K562 (cell line): Measurements from ENCODE around the gene SPATA3. TPM values are rescaled to one million over a fixed set of nuclear protein-coding genes. Genes with fewer than 3 reads are reported as not detected.

Experiments
- ATAC-seq: fragments of 200-7000 bp; cut with Tn5 transposase; 3 replicates; pipeline ENCODE4 v1.9.1; 2020; ENCODE audit warnings: moderate library complexity
- BruUV-seq: library from RNA; stranded (reverse); fragments of 400-500 nt; replicated peaks from 2 replicates; lab custom pipeline; 2021; lab: Mats Ljungman, UMichigan
- CTCF ChIA-PET: fragments of 300-600 bp; formaldehyde crosslinking; extraction: SDS; loops from one replicate; lab custom pipeline; 2021; ENCODE audit warnings: low intra/inter-chr PET ratio; lab: Yijun Ruan, JAX
- POLR2A ChIA-PET: fragments of 300-600, 350-650 bp; sonication (Branson Sonifier 250); formaldehyde crosslinking; extraction: SDS; loops from one replicate; lab custom pipeline; 2021; ENCODE audit warnings: antibody characterized with exemption, inconsistent platforms; lab: Yijun Ruan, JAX
- DNase-seq, 4 experiments: peaks; one replicate each; pipeline versions ENCODE4 v3.0.0 to v3.0.0-alpha.2; 2011 to 2018; ENCODE audit warnings: low spot score in 3 of 4, mixed read lengths in 3 of 4; ENCODE audit errors: extremely low read depth in 1 of 4
- FAIRE-seq: peaks from 2 replicates; lab custom pipeline; 2011; peaks lifted over from hg19 to GRCh38; lab: Jason Lieb, UNC
- H2AFZ ChIP-seq: 2 replicates; pipeline ENCODE4 v1.6.0; 2011; ENCODE audit warnings: low read depth, low read length, control low read depth, inconsistent platforms
- H3K27ac ChIP-seq: fragments of 200-600 bp; 3 replicates; pipeline ENCODE4 v1.8.0; 2011; ENCODE audit warnings: low read depth, mild to moderate bottlenecking, control low read depth, inconsistent platforms, low read length, moderate library complexity, mixed read lengths; ENCODE audit errors: extremely low read depth
- H3K27me3 ChIP-seq, 2 experiments: fragments of 300-600 bp in 1 of 2; 2 replicates in 1 of 2; 3 replicates in 1 of 2; pipeline versions ENCODE4 v1.6.0 to v1.8.0; 2011; ENCODE audit warnings: inconsistent platforms in 2 of 2, low read length in 2 of 2, mild to moderate bottlenecking in 1 of 2, mixed read lengths in 1 of 2, moderate library complexity in 1 of 2; ENCODE audit not compliant: control insufficient read depth in 2 of 2, insufficient read depth in 2 of 2
- H3K36me3 ChIP-seq: fragments of 300-600 bp; 3 replicates; pipeline ENCODE4 v1.8.0; 2011; ENCODE audit warnings: mild to moderate bottlenecking, low read length, inconsistent platforms; ENCODE audit not compliant: control insufficient read depth, insufficient read depth
- H3K4me1 ChIP-seq, 2 experiments: fragments of 200-600 bp in 1 of 2; replicated peaks in 1 of 2; 2 replicates in 1 of 2; 3 replicates in 1 of 2; pipeline versions ENCODE4 v1.5.1 to v1.8.0; 2011; ENCODE audit warnings: inconsistent platforms in 2 of 2, low read length in 2 of 2, mild to moderate bottlenecking in 1 of 2, mixed read lengths in 1 of 2, moderate library complexity in 1 of 2; ENCODE audit not compliant: control insufficient read depth in 2 of 2, insufficient read depth in 2 of 2
- H3K4me2 ChIP-seq: 2 replicates; pipeline ENCODE4 v1.6.1; 2011; ENCODE audit warnings: low read length, control low read depth, inconsistent platforms, mixed read lengths; ENCODE audit not compliant: insufficient read depth
- H3K4me3 ChIP-seq: fragments of 200-600 bp; sonication (generic), shearing (Covaris generic); 2 replicates; pipeline ENCODE4 v1.5.1; 2016; ENCODE audit warnings: control low read depth, inconsistent platforms
- H3K79me2 ChIP-seq: fragments of 200-600 bp; 3 replicates; pipeline ENCODE4 v1.8.0; 2011; ENCODE audit warnings: low read length, inconsistent platforms; ENCODE audit not compliant: control insufficient read depth, insufficient read depth
- H3K9ac ChIP-seq, 2 experiments: 2 replicates each; pipeline versions ENCODE4 v1.6.0 to v1.6.1; 2011; ENCODE audit warnings: low read depth in 2 of 2, low read length in 2 of 2, control low read depth in 1 of 2, inconsistent platforms in 1 of 2, mild to moderate bottlenecking in 1 of 2, mixed read lengths in 1 of 2; ENCODE audit not compliant: insufficient read depth in 1 of 2
- H3K9me1 ChIP-seq: one replicate; pipeline ENCODE4 v1.6.0; 2011; ENCODE audit warnings: inconsistent platforms, mild to moderate bottlenecking, low read length, moderate library complexity; ENCODE audit not compliant: control insufficient read depth, insufficient read depth
- H3K9me3 ChIP-seq: replicated peaks from 2 replicates; pipeline ENCODE4 v1.5.1; 2011; ENCODE audit warnings: low read depth, low read length, inconsistent platforms; ENCODE audit not compliant: control insufficient read depth, insufficient read depth
- H4K20me1 ChIP-seq: replicated peaks from 2 replicates; pipeline ENCODE4 v1.6.1; 2011; ENCODE audit warnings: low read length, inconsistent platforms, mixed read lengths; ENCODE audit not compliant: control insufficient read depth, insufficient read depth
- CBX8 ChIP-seq: fragments of 200-600 bp; sonication (generic); IDR thresholded peaks from 2 replicates; pipeline ENCODE4 v1.6.1; 2012; ENCODE audit warnings: borderline replicate concordance, mixed run types, low read depth, mild to moderate bottlenecking, moderate library complexity, mixed read lengths, low read length, control low read depth, inconsistent platforms; ENCODE audit not compliant: poor library complexity, severe bottlenecking; ENCODE audit errors: extremely low read depth
- CREB3L1 ChIP-seq: fragments of 450-650 bp; IDR thresholded peaks from 2 replicates; pipeline ENCODE4 v1.6.1; 2014; ENCODE audit warnings: low read depth, mild to moderate bottlenecking, moderate library complexity, borderline replicate concordance
- MTA1 ChIP-seq: fragments of 450-650 bp; IDR thresholded peaks from 2 replicates; pipeline ENCODE4 v1.6.1; 2017; ENCODE audit warnings: borderline replicate concordance
- NCOA1 ChIP-seq: fragments of 450-650 bp; IDR thresholded peaks from 2 replicates; pipeline ENCODE4 v1.6.1; 2016; ENCODE audit warnings: low read depth
- NEUROD1 ChIP-seq: fragments of 150-350 bp; IDR thresholded peaks from 2 replicates; pipeline ENCODE4 v1.6.1; 2014; ENCODE audit warnings: borderline replicate concordance, low read length, low read depth; ENCODE audit not compliant: partially characterized antibody
- NR2C2 ChIP-seq, 2 experiments: fragments of 200-800 bp in 1 of 2; sonication (Bioruptor generic) in 1 of 2; sonication (generic) in 1 of 2; formaldehyde crosslinking in 1 of 2; IDR thresholded peaks; 2 replicates each; pipeline versions ENCODE4 v1.6.1 to v1.8.0; 2016 to 2022; ENCODE audit warnings: mild to moderate bottlenecking in 1 of 2, missing compliant biosample characterization in 1 of 2, missing genetic modification characterization in 1 of 2, missing genetic modification reagents in 1 of 2
- TCF7L2 ChIP-seq: fragments of 150-350 bp; IDR thresholded peaks from 2 replicates; pipeline ENCODE4 v1.6.1; 2016; ENCODE audit warnings: low read depth, mild to moderate bottlenecking, low read length, moderate library complexity
- TRIM28 ChIP-seq: fragments of 450-650 bp; IDR thresholded peaks from 2 replicates; pipeline ENCODE4 v1.6.1; 2017
- ZBED1 ChIP-seq: IDR thresholded peaks from 2 replicates; pipeline ENCODE4 v1.6.1; 2014
- WGBS: fragments of 100-300 bp; shearing (Covaris generic); methylation state at CpG from one replicate; pipeline ENCODE4 v1.1.6; 2016; ENCODE audit warnings: low coverage, mixed read lengths; ENCODE audit not compliant: insufficient coverage; ENCODE audit errors: missing lambda C conversion rate; 5-methylcytosine and 5-hydroxymethylcytosine counted together
- in situ Hi-C: fragments of 300-500 bp; cut with MboI; formaldehyde crosslinking; loops from 4 replicates; pipeline ENCODE4 v1.15.0; 2018; ENCODE audit warnings: inconsistent platforms, mixed read lengths
- intact Hi-C: fragments of 100-400 bp; cut with micrococcal nuclease; formaldehyde crosslinking; loops from 2 replicates; pipeline ENCODE4 v1.14.2; 2022
- polyA plus RNA-seq, 8 experiments: library from polyadenylated mRNA; depleted of rRNA in 4 of 8; stranded (reverse) in 5 of 8; unstranded in 3 of 8; fragments of >200 nt; fragmentation: Nextera tagmentation in 2 of 8; fragmentation: Illumina TruSeq in 1 of 8; extraction: Ambion mirVana in 2 of 8; extraction: Trizol in 1 of 8; gene quantifications; 2 replicates each; pipeline versions ENCODE4 v1.2.1 to v1.2.3, GENCODE V29; 2011 to 2014; ENCODE audit warnings: inconsistent platforms in 1 of 8, missing spikeins in 1 of 8
- total RNA-seq, 7 experiments: library from RNA; depleted of rRNA in 6 of 7; stranded (reverse); fragments of >200 nt in 6 of 7; fragmentation: Illumina TruSeq in 2 of 7; extraction: Trizol in 2 of 7; gene quantifications; 2 replicates each; pipeline versions ENCODE4 v1.2.1 to v1.2.3, GENCODE V29; 2011 to 2021; ENCODE audit warnings: low replicate concordance in 1 of 7

The SPATA3 gene
- total and polyA plus RNA-seq, 9 of the 15 experiments (the other 6 are each of a cell fraction or from before 2014, with no cell fraction given): not detected

GRCh38 chr2:230961091-230961491, 34.8 kb upstream of the SPATA3 start:
- Histone ChIP-seq H3K4me2 (no peak overlapping the region), H3K27me3 (peaks cover 0 to 15% of the 10 kb centered on the region in 2 experiments; a peak in 2 of 5 replicates), H3K9me1 (no peaks in the 10 kb centered on the region), H3K4me3 (no peak overlapping the region), H3K36me3 (no peaks in the 10 kb centered on the region), H3K9me3 (no peaks in the 10 kb centered on the region; the same call in 1 of the 2 replicates), H3K79me2 (no peaks in the 10 kb centered on the region), H4K20me1 (no peaks in the 10 kb centered on the region), H3K4me1 (peaks cover 0 to 9% of the 10 kb centered on the region in 2 experiments; a peak in 1 of 5 replicates), H2AFZ (no peak overlapping the region), H3K27ac (no peak overlapping the region), H3K9ac (no peak overlapping the region)
- WGBS: 23% methylated on average over 2 of the region's 3 CpGs
- ChIA-PET POLR2A (interaction anchor here (0.6 kb wide), 1 partner anchor 451 kb away, joined by 4 read pairs; no protein-coding TSS in a partner anchor), CTCF (no interaction called here)
- no TSS peak for BruUV-seq
- no peak for DNase-seq
- no peak for ATAC-seq
- intact Hi-C loops (no loop called here), in situ Hi-C loops (no loop called here)
- no peak for TF ChIP-seq NCOA1
- TF ChIP-seq CBX8: no peak
- TF ChIP-seq TRIM28: no peak
- no peak for TF ChIP-seq TCF7L2
- no peak for TF ChIP-seq MTA1
- TF ChIP-seq NEUROD1: no peak
- no peak for TF ChIP-seq NR2C2 (CRISPR knock-in tag; IDR thresholded peaks at IDR 0.05)
- TF ChIP-seq NR2C2 (tag; IDR thresholded peaks at IDR 0.05): no peak
- no peak for TF ChIP-seq CREB3L1
- TF ChIP-seq ZBED1: no peak
- FAIRE-seq: no peak
